Stimulated activated CD8-positive, alpha-beta memory T cell treated with anti-CD3 and anti-CD28 coated beads, Interleukin-4, amount 100 ng/mL, for 1 hour (primary cell): ENCODE results near the gene PTP4A2.

Experiments
- DNase-seq, 2 donors: peaks; one replicate each; pipeline ENCODE4 v3.0.0-alpha.2; 2020; ENCODE audit warnings: low read depth in 2 of 2, low spot score in 1 of 2

PTP4A2 gene

GRCh38 chr1:31938184-31938975, at the start of gene PTP4A2:
PTP4A2 (minus strand) TSS chr1:31938368; CDS start chr1:31919065, 19,303 bp downstream.
- peak; percentile 60 to 66 for DNase-seq

GRCh38 chr1:31987135-31987619, 49.0 kb upstream of the PTP4A2 start:
- DNase-seq: no peak

GRCh38 chr1:31985430-31985829, 47.3 kb upstream of the PTP4A2 start:
- DNase-seq: no peak

GRCh38 chr1:31984419-31985347, 46.5 kb upstream of the PTP4A2 start:
- no peak for DNase-seq

- no peak for DNase-seq
Observed at GRCh38 chr1:31981972-31982371, 43.8 kb upstream of the PTP4A2 start.

GRCh38 chr1:31981456-31981839, 43.3 kb upstream of the PTP4A2 start:
- DNase-seq: no peak

GRCh38 chr1:31980835-31981455, 42.8 kb upstream of the PTP4A2 start:
- DNase-seq: no peak

GRCh38 chr1:31978843-31979400, 40.8 kb upstream of the PTP4A2 start:
- no peak for DNase-seq

- DNase-seq: no peak
Observed at GRCh38 chr1:31977385-31978131, 39.4 kb upstream of the PTP4A2 start.

- DNase-seq: no peak
Observed at GRCh38 chr1:31976401-31976800, 38.2 kb upstream of the PTP4A2 start.

GRCh38 chr1:31970873-31971272, 32.7 kb upstream of the PTP4A2 start:
- no peak for DNase-seq

GRCh38 chr1:31961536-31961935, 23.4 kb upstream of the PTP4A2 start:
- DNase-seq: no peak

- DNase-seq: no peak
Observed at GRCh38 chr1:31959521-31960340, 21.6 kb upstream of the PTP4A2 start.

GRCh38 chr1:31957701-31958674, 19.8 kb upstream of the PTP4A2 start:
- DNase-seq: no peak

GRCh38 chr1:31955917-31956736, 18.0 kb upstream of the PTP4A2 start:
- peak in 1 of 2 donors; percentile 58 for DNase-seq

GRCh38 chr1:31954607-31955283, 16.6 kb upstream of the PTP4A2 start:
- DNase-seq: no peak

GRCh38 chr1:31952825-31953220, 14.7 kb upstream of the PTP4A2 start:
- DNase-seq: no peak
